BJ (cell line): ENCODE results near the gene VAMP4. TPM values are rescaled to one million over a fixed set of nuclear protein-coding genes. Genes with fewer than 3 reads are reported as not detected.

Experiments used
- CTCF ChIA-PET: fragments of 350-600 bp; formaldehyde crosslinking; extraction: SDS; loops from one replicate; lab custom pipeline; 2021; ENCODE audit warnings: antibody characterized with exemption, inconsistent platforms; lab: Yijun Ruan, JAX
- POLR2A ChIA-PET: fragments of 300-600 bp; sonication (Branson Sonifier 250); formaldehyde crosslinking; extraction: SDS; loops from one replicate; lab custom pipeline; 2021; ENCODE audit warnings: antibody characterized with exemption; lab: Charles Lee
- DNase-seq: peaks from one replicate; pipeline ENCODE4 v3.0.0-alpha.2; 2011; ENCODE audit warnings: low read depth
- H3K27me3 ChIP-seq: 2 replicates; pipeline ENCODE4 v1.6.0; 2011; ENCODE audit warnings: low read length; ENCODE audit not compliant: control insufficient read depth, insufficient read depth
- H3K36me3 ChIP-seq: 2 replicates; pipeline ENCODE4 v1.5.1; 2011; ENCODE audit warnings: low read length; ENCODE audit not compliant: control insufficient read depth, insufficient read depth
- H3K4me3 ChIP-seq: 2 replicates; pipeline ENCODE4 v1.5.1; 2011; ENCODE audit warnings: low read depth, mild to moderate bottlenecking, control low read depth, low read length
- CTCF ChIP-seq: IDR thresholded peaks from 2 replicates; pipeline ENCODE4 v1.5.1; 2011; ENCODE audit warnings: low read depth, mild to moderate bottlenecking, control low read depth, inconsistent platforms, low read length, moderate library complexity; ENCODE audit not compliant: insufficient read depth
- polyA plus RNA-seq: library from polyadenylated mRNA; depleted of rRNA; stranded (reverse); fragments of >200 nt; gene quantifications from 2 replicates; pipeline ENCODE4 v1.2.3, GENCODE V29; 2011

Gene VAMP4
- polyA plus RNA-seq, 1 experiment: 4.5 TPM

- POLR2A ChIA-PET: interaction anchor here (0.7 to 1.4 kb wide), 3 partner anchors 10 to 461 kb away, joined by 3 to 6 read pairs (median 3); partner anchors contain the start of gene METTL13
- Histone ChIP-seq H3K4me3 (no peak overlapping the region), H3K36me3 (no peaks in the 10 kb centered on the region; the same call in 1 of the 2 replicates), H3K27me3 (no peaks in the 10 kb centered on the region)
- no peak for DNase-seq
- CTCF ChIA-PET: interaction anchor here (0.9 to 3.3 kb wide), 4 partner anchors 11 to 232 kb away, joined by 3 to 16 read pairs (median 4); partner anchors contain the start of gene VAMP4
- TF ChIP-seq CTCF: no peak
Observed at GRCh38 chr1:171753685-171754352, 12.0 kb upstream of the VAMP4 start.

- H3K4me3 ChIP-seq: no peak overlapping the region
- CTCF ChIA-PET: interaction anchor here (3.3 kb wide), 1 partner anchor 108 kb away, joined by 16 read pairs; no protein-coding TSS in a partner anchor
- POLR2A ChIA-PET: interaction anchor here (1.4 kb wide), 1 partner anchor 10 kb away, joined by 6 read pairs; no protein-coding TSS in a partner anchor
- H3K36me3 ChIP-seq: no peaks in the 10 kb centered on the region; the same call in 1 of the 2 replicates
- H3K27me3 ChIP-seq: no peaks in the 10 kb centered on the region
- no peak for DNase-seq
- TF ChIP-seq CTCF: no peak
Observed at GRCh38 chr1:171753182-171753581, 11.3 kb upstream of the VAMP4 start.

GRCh38 chr1:171751221-171751620, 9.4 kb upstream of the VAMP4 start:
- no peak for TF ChIP-seq CTCF
- no peak for DNase-seq
- ChIA-PET CTCF (interaction anchor here (0.8 to 1.6 kb wide), 2 partner anchors 12 to 106 kb away, joined by 3 to 4 read pairs; no protein-coding TSS in a partner anchor), POLR2A (no interaction called here)
- Histone ChIP-seq H3K4me3 (no peak overlapping the region), H3K36me3 (no peaks in the 10 kb centered on the region; the same call in 1 of the 2 replicates), H3K27me3 (no peaks in the 10 kb centered on the region)

GRCh38 chr1:171748651-171749050, 6.8 kb upstream of the VAMP4 start:
- H3K36me3 ChIP-seq: no peaks in the 10 kb centered on the region
- CTCF ChIA-PET: interaction anchor here (0.6 kb wide), 1 partner anchor 44 kb away, joined by 3 read pairs; no protein-coding TSS in a partner anchor
- TF ChIP-seq CTCF: no peak
- no peaks in the 10 kb centered on the region for H3K27me3 ChIP-seq
- DNase-seq: no peak
- POLR2A ChIA-PET: no interaction called here
- no peak overlapping the region for H3K4me3 ChIP-seq

- ChIA-PET POLR2A (no interaction called here), CTCF (no interaction called here)
- no peaks in the 10 kb centered on the region for H3K36me3 ChIP-seq
- H3K27me3 ChIP-seq: no peaks in the 10 kb centered on the region
- no peak for TF ChIP-seq CTCF
- no peak for DNase-seq
- no peak overlapping the region for H3K4me3 ChIP-seq
Observed at GRCh38 chr1:171744986-171745385, 3.1 kb upstream of the VAMP4 start.
